Keratinocyte (primary cell): ENCODE results near the gene LIMA1. TPM values are rescaled to one million over a fixed set of nuclear protein-coding genes. Genes with fewer than 3 reads are reported as not detected.

Experiments used
- DNase-seq: peaks from one replicate; pipeline ENCODE4 v3.0.0-alpha.2; 2011; ENCODE audit warnings: low read depth, missing footprints, low spot score
- FAIRE-seq: peaks from 2 replicates; lab custom pipeline; 2011; peaks lifted over from hg19 to GRCh38; lab: Jason Lieb, UNC
- H2AFZ ChIP-seq: 2 replicates; pipeline ENCODE4 v1.6.0; 2012; ENCODE audit warnings: low read length, control low read depth, inconsistent platforms; ENCODE audit not compliant: control insufficient read depth
- H3K27ac ChIP-seq: 2 replicates; pipeline ENCODE4 v1.5.1; 2011; ENCODE audit warnings: low read length; ENCODE audit not compliant: control insufficient read depth, insufficient read depth
- H3K27me3 ChIP-seq: 3 replicates; pipeline ENCODE4 v1.6.0; 2011; ENCODE audit warnings: low read length; ENCODE audit not compliant: control insufficient read depth, insufficient read depth; ENCODE audit errors: extremely low read depth
- H3K36me3 ChIP-seq, 2 experiments: 2 replicates in 1 of 2; 3 replicates in 1 of 2; pipeline ENCODE4 v1.5.1; 2011; ENCODE audit warnings: low read length in 2 of 2, mild to moderate bottlenecking in 1 of 2; ENCODE audit not compliant: control insufficient read depth in 2 of 2, insufficient read depth in 2 of 2; ENCODE audit errors: extremely low read depth in 1 of 2
- H3K4me1 ChIP-seq: 3 replicates; pipeline ENCODE4 v1.5.1; 2011; ENCODE audit warnings: low read length; ENCODE audit not compliant: control insufficient read depth, insufficient read depth; ENCODE audit errors: extremely low read depth
- H3K4me2 ChIP-seq: 3 replicates; pipeline ENCODE4 v1.6.0; 2011; ENCODE audit warnings: low read depth, low read length; ENCODE audit not compliant: control insufficient read depth, insufficient read depth; ENCODE audit errors: extremely low read depth
- H3K4me3 ChIP-seq, 3 experiments: fragments of 200-600 bp in 1 of 3; sonication (generic) in 1 of 3; 2 replicates in 2 of 3; 3 replicates in 1 of 3; pipeline ENCODE4 v1.5.1; 2011 to 2016; ENCODE audit warnings: low read length in 3 of 3, mild to moderate bottlenecking in 3 of 3, control low read depth in 2 of 3, inconsistent platforms in 1 of 3, low read depth in 1 of 3, mixed read lengths in 1 of 3, mixed run types in 1 of 3, moderate library complexity in 1 of 3; ENCODE audit not compliant: control insufficient read depth in 2 of 3, insufficient read depth in 2 of 3; ENCODE audit errors: extremely low read depth in 1 of 3
- H3K79me2 ChIP-seq: 2 replicates; pipeline ENCODE4 v1.6.0; 2012; ENCODE audit warnings: low read length; ENCODE audit not compliant: control insufficient read depth, insufficient read depth
- H3K9ac ChIP-seq: 3 replicates; pipeline ENCODE4 v1.6.0; 2011; ENCODE audit warnings: low read length; ENCODE audit not compliant: control insufficient read depth, insufficient read depth; ENCODE audit errors: extremely low read depth
- H3K9me1 ChIP-seq: 3 replicates; pipeline ENCODE4 v1.6.0; 2011; ENCODE audit warnings: low read length; ENCODE audit not compliant: control insufficient read depth, insufficient read depth; ENCODE audit errors: extremely low read depth
- H3K9me3 ChIP-seq: 2 replicates; pipeline ENCODE4 v1.5.1; 2012; ENCODE audit warnings: low read depth, low read length; ENCODE audit not compliant: control insufficient read depth
- H4K20me1 ChIP-seq: 3 replicates; pipeline ENCODE4 v1.6.0; 2011; ENCODE audit warnings: low read length; ENCODE audit not compliant: control insufficient read depth, insufficient read depth; ENCODE audit errors: extremely low read depth
- CTCF ChIP-seq, 3 experiments: IDR thresholded peaks in 1 of 3; conservative IDR thresholded peaks in 1 of 3; optimal IDR thresholded peaks in 1 of 3; 2 replicates in 2 of 3; 3 replicates in 1 of 3; pipeline versions ENCODE3 to v1.5.1; 2011; ENCODE audit warnings: low read length in 3 of 3, mild to moderate bottlenecking in 3 of 3, moderate library complexity in 2 of 3, control low read depth in 1 of 3, inconsistent platforms in 1 of 3; ENCODE audit not compliant: insufficient read depth in 2 of 3; ENCODE audit errors: extremely low read depth in 1 of 3
- EZH2 ChIP-seq: IDR thresholded peaks from one replicate; pipeline ENCODE4 v1.6.1; 2012; ENCODE audit warnings: inconsistent platforms, mild to moderate bottlenecking, low read length, moderate library complexity
- dilution Hi-C: fragments of 300-500 bp; cut with MboI; formaldehyde crosslinking; loops from one replicate; pipeline ENCODE4 v1.7.0; 2020; ENCODE audit warnings: low sequenced_read_pairs; ENCODE audit not compliant: extremely low pct_ligation_motif_present
- polyA plus RNA-seq, 5 experiments: library from polyadenylated mRNA; depleted of rRNA in 3 of 5; stranded (reverse) in 3 of 5; stranded (forward) in 1 of 5; unstranded in 1 of 5; fragments of >200 nt; gene quantifications; 1 replicate in 1 of 5; 2 replicates in 3 of 5; 3 replicates in 1 of 5; pipeline versions ENCODE4 v1.2.1 to v1.2.3, GENCODE V29; 2011 to 2012; ENCODE audit warnings: missing spikeins in 2 of 5, low read depth in 1 of 5, low replicate concordance in 1 of 5

LIMA1 gene
- polyA plus RNA-seq, 1 donor (not counting 4 experiments of a cell fraction or from before 2014, with no cell fraction given) = 510 TPM

GRCh38 chr12:50246873-50247612 lies 36.3 kb downstream of the LIMA1 start:
- Histone ChIP-seq H3K9me3 (no peaks in the 10 kb centered on the region), H3K9me1 (no peaks in the 10 kb centered on the region), H3K9ac (peak overlapping the region; percentile 70), H3K27ac (peak overlapping the region; percentile 94), H3K4me3 (peak overlapping the region in 1 of 3 experiments; percentile 18), H3K36me3 (peaks cover 0 to 2% of the 10 kb centered on the region in 2 experiments), H2AFZ (no peak overlapping the region), H3K79me2 (peaks cover 5% of the 10 kb centered on the region), H4K20me1 (no peaks in the 10 kb centered on the region), H3K4me1 (peaks cover 63% of the 10 kb centered on the region), H3K27me3 (no peaks in the 10 kb centered on the region), H3K4me2 (peak overlapping the region; percentile 81)
- dilution Hi-C loops = no loop called here
- TF ChIP-seq EZH2 (no peak), CTCF (optimal IDR thresholded peaks at IDR 0.05 in 1 of 3, IDR thresholded peaks at IDR 0.05 in 1 of 3, conservative IDR thresholded peaks at IDR 0.05 in 1 of 3; ENCODE audit: extremely low read depth in 1 of 3, insufficient read depth in 2 of 3, low read length in 3 of 3) (no peak)
- peak; percentile 96 for DNase-seq
- FAIRE-seq = peak; percentile 85

DNA sequence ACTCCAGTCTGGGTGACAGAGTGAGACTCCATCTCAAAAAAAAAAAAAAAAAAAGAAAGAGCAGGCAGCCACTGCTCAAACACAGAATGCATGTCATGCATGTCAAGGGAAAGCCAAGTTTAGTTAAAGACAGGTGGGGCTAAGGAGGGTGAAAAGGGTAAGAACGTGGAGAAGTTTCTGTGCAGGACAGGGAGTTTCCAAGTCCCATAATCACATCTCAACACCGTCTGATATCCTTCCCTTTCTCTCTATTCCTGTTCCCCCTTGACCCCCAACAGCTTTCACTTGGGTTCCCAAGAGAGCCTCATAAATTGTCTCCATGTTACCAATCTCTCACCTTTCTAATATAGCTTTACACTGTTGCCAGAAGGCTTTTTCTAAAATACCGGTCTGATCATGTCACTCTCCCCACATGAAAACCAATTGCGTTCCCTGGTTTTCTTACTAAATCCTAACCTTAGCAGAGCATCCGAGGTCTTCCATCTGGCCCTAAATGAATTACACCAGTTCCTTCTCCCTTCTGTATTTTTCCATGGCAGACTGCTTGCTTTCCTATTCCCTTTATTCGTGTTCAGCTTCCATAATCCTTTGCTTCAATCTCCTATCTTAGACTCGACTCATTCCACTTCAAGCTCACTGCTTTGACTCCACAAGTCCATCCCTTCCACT lies 37.0 kb downstream of the LIMA1 start:
- FAIRE-seq = no peak
- H3K36me3 ChIP-seq = peaks cover 0 to 2% of the 10 kb centered on the region in 2 experiments
- peak overlapping the region; percentile 94 for H3K27ac ChIP-seq
- no peaks in the 10 kb centered on the region for H3K27me3 ChIP-seq
- dilution Hi-C loops = no loop called here
- peaks cover 61% of the 10 kb centered on the region for H3K4me1 ChIP-seq
- H3K9me3 ChIP-seq = no peaks in the 10 kb centered on the region
- peak overlapping the region in 1 of 3 experiments; percentile 18 for H3K4me3 ChIP-seq
- H3K9me1 ChIP-seq = no peaks in the 10 kb centered on the region
- peak overlapping the region; percentile 81 for H3K4me2 ChIP-seq
- peaks cover 5% of the 10 kb centered on the region for H3K79me2 ChIP-seq
- no peak overlapping the region for H2AFZ ChIP-seq
- DNase-seq = no peak
- peak overlapping the region; percentile 70 for H3K9ac ChIP-seq
- TF ChIP-seq CTCF (optimal IDR thresholded peaks at IDR 0.05 in 1 of 3, IDR thresholded peaks at IDR 0.05 in 1 of 3, conservative IDR thresholded peaks at IDR 0.05 in 1 of 3; ENCODE audit: extremely low read depth in 1 of 3, insufficient read depth in 2 of 3, low read length in 3 of 3) = no peak
- no peak for TF ChIP-seq EZH2
- H4K20me1 ChIP-seq = no peaks in the 10 kb centered on the region
